Fibroblast of lung (primary cell): ENCODE data around the gene UBE2E2. TPM values are rescaled to one million over a fixed set of nuclear protein-coding genes. Genes with fewer than 3 reads are reported as not detected.

ENCODE experiments used
- DNase-seq, 2 donors: peaks; one replicate each; pipeline versions ENCODE4 v3.0.0 to v3.0.0-alpha.2; 2010; ENCODE audit warnings: low read depth in 2 of 2
- H2AFZ ChIP-seq: 2 replicates; pipeline ENCODE4 v1.5.1; 2012; ENCODE audit warnings: low read length, control low read depth, inconsistent platforms
- H3K27ac ChIP-seq: 2 replicates; pipeline ENCODE4 v1.5.1; 2011; ENCODE audit warnings: low read length, control low read depth; ENCODE audit not compliant: insufficient read depth
- H3K27me3 ChIP-seq: 2 replicates; pipeline ENCODE4 v1.5.1; 2011; ENCODE audit warnings: mild to moderate bottlenecking, low read length; ENCODE audit not compliant: control insufficient read depth, insufficient read depth
- H3K36me3 ChIP-seq: 2 replicates; pipeline ENCODE4 v1.5.1; 2011; ENCODE audit warnings: low read length; ENCODE audit not compliant: control insufficient read depth, insufficient read depth
- H3K4me1 ChIP-seq: 2 replicates; pipeline ENCODE4 v1.5.1; 2011; ENCODE audit warnings: low read length; ENCODE audit not compliant: control insufficient read depth, insufficient read depth; ENCODE audit errors: extremely low read depth
- H3K4me2 ChIP-seq: 2 replicates; pipeline ENCODE4 v1.5.1; 2011; ENCODE audit warnings: low read length, control low read depth; ENCODE audit not compliant: insufficient read depth; ENCODE audit errors: extremely low read depth
- H3K4me3 ChIP-seq, 4 experiments: fragments of 200-600 bp in 1 of 4; sonication (generic) in 1 of 4; replicated peaks in 1 of 4; 2 replicates each; pipeline ENCODE4 v1.5.1; 2011 to 2016; ENCODE audit warnings: low read length in 4 of 4, low read depth in 3 of 4, mild to moderate bottlenecking in 3 of 4, control low read depth in 2 of 4, inconsistent platforms in 1 of 4, mixed read lengths in 1 of 4; ENCODE audit not compliant: insufficient read depth in 1 of 4; ENCODE audit errors: control extremely low read depth in 1 of 4
- H3K79me2 ChIP-seq: 2 replicates; pipeline ENCODE4 v1.5.1; 2012; ENCODE audit warnings: mild to moderate bottlenecking, low read length, inconsistent platforms; ENCODE audit not compliant: control insufficient read depth, insufficient read depth
- H3K9ac ChIP-seq: 2 replicates; pipeline ENCODE4 v1.5.1; 2011; ENCODE audit warnings: mild to moderate bottlenecking, low read length, control low read depth; ENCODE audit not compliant: insufficient read depth
- H3K9me3 ChIP-seq: 2 replicates; pipeline ENCODE4 v1.5.1; 2012; ENCODE audit warnings: low read depth, low read length; ENCODE audit not compliant: control insufficient read depth, insufficient read depth
- H4K20me1 ChIP-seq: 2 replicates; pipeline ENCODE4 v1.5.1; 2011; ENCODE audit warnings: low read length; ENCODE audit not compliant: control insufficient read depth, insufficient read depth; ENCODE audit errors: extremely low read depth
- CTCF ChIP-seq, 2 donors: IDR thresholded peaks in 1 of 2; conservative IDR thresholded peaks in 1 of 2; 1 replicate in 1 of 2; 2 replicates in 1 of 2; pipeline ENCODE4 v1.5.1; 2011 to 2012; ENCODE audit warnings: low read length in 2 of 2, control low read depth in 1 of 2, inconsistent platforms in 1 of 2, low read depth in 1 of 2, mild to moderate bottlenecking in 1 of 2
- EZH2 ChIP-seq: IDR thresholded peaks from 2 replicates; pipeline ENCODE4 v1.5.1; 2012; ENCODE audit warnings: low read length, control low read depth, mild to moderate bottlenecking; ENCODE audit errors: missing control alignments
- polyA plus RNA-seq, 2 donors: library from polyadenylated mRNA; depleted of rRNA in 1 of 2; stranded (reverse) in 1 of 2; unstranded in 1 of 2; fragments of >200 nt; gene quantifications; 2 replicates each; pipeline ENCODE4 v1.2.1, GENCODE V29; 2011 to 2012; ENCODE audit warnings: missing spikeins in 1 of 2
- total RNA-seq: library from RNA; depleted of rRNA; stranded (reverse); fragments of >200 nt; gene quantifications from 2 replicates; pipeline ENCODE4 v1.2.1, GENCODE V29; 2014

The UBE2E2 gene
- total and polyA plus RNA-seq, 2 donors (not counting 1 experiment from before 2014, with no cell fraction given) = 79.8 to 127 TPM

GRCh38 chr3:23475446-23475845 is 272.3 kb downstream of the UBE2E2 start:
- TF ChIP-seq CTCF (conservative IDR thresholded peaks at IDR 0.05 in 1 of 2, IDR thresholded peaks at IDR 0.05 in 1 of 2; ENCODE audit: low read depth in 1 of 2, low read length in 2 of 2) (no peak), EZH2 (no peak)
- Histone ChIP-seq H3K9me3 (no peaks in the 10 kb centered on the region), H3K79me2 (no peaks in the 10 kb centered on the region), H4K20me1 (no peaks in the 10 kb centered on the region), H3K4me2 (no peak overlapping the region), H3K4me1 (no peaks in the 10 kb centered on the region), H3K36me3 (no peaks in the 10 kb centered on the region), H2AFZ (no peak overlapping the region), H3K4me3 (no peak overlapping the region), H3K27ac (no peak overlapping the region), H3K9ac (no peak overlapping the region), H3K27me3 (no peaks in the 10 kb centered on the region)
- no peak for DNase-seq

- H3K4me3 ChIP-seq = no peak overlapping the region
- H2AFZ ChIP-seq = no peak overlapping the region
- no peak overlapping the region for H3K9ac ChIP-seq
- H3K4me1 ChIP-seq = no peaks in the 10 kb centered on the region
- no peaks in the 10 kb centered on the region for H3K27me3 ChIP-seq
- TF ChIP-seq CTCF (conservative IDR thresholded peaks at IDR 0.05 in 1 of 2, IDR thresholded peaks at IDR 0.05 in 1 of 2; ENCODE audit: low read depth in 1 of 2, low read length in 2 of 2) (no peak), EZH2 (no peak)
- H3K9me3 ChIP-seq = no peaks in the 10 kb centered on the region
- no peak for DNase-seq
- no peaks in the 10 kb centered on the region for H4K20me1 ChIP-seq
- H3K4me2 ChIP-seq = no peak overlapping the region
- no peaks in the 10 kb centered on the region for H3K36me3 ChIP-seq
- no peak overlapping the region for H3K27ac ChIP-seq
- H3K79me2 ChIP-seq = no peaks in the 10 kb centered on the region
Observed at GRCh38 chr3:23479026-23479425, 275.9 kb downstream of the UBE2E2 start.

- DNase-seq = no peak
- Histone ChIP-seq H3K4me2 (no peak overlapping the region), H3K9ac (no peak overlapping the region), H3K79me2 (no peaks in the 10 kb centered on the region), H3K36me3 (no peaks in the 10 kb centered on the region), H3K4me3 (no peak overlapping the region), H2AFZ (no peak overlapping the region), H4K20me1 (no peaks in the 10 kb centered on the region), H3K27ac (no peak overlapping the region), H3K4me1 (no peaks in the 10 kb centered on the region), H3K9me3 (no peaks in the 10 kb centered on the region), H3K27me3 (no peaks in the 10 kb centered on the region)
- TF ChIP-seq EZH2 (no peak), CTCF (conservative IDR thresholded peaks at IDR 0.05 in 1 of 2, IDR thresholded peaks at IDR 0.05 in 1 of 2; ENCODE audit: low read depth in 1 of 2, low read length in 2 of 2) (no peak)
Observed at GRCh38 chr3:23479615-23480328, 276.6 kb downstream of the UBE2E2 start.
